Measurements from ENCODE around the gene SPEG.
A peak's percentile ranks its signal among the peaks of the same experiment; 100 is the strongest.

The SPEG gene

DNA sequence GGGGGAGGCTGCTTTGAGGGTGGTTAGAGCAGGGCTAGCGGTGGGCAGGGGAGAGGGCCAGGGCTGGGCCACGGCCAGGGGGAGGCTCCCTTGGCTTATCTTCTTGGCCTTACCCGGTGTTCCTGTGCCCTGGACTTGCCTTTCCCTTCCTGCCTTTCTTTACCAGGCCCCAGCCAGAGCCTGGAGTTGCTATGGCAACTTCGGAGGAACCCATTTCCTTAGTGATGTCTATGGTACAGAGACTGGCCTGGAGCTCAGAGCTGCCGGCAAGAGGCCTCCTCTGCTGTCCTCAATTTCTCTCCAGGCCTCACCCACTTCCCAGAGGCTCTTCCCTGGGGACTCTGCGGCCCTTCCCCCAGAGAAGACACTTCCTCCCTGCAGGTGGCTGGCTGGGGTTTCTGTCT, 11.5 kb downstream of the SPEG start:
- peak in 2 of 3 experiments; percentile 33 to 72 for DNase-seq

- no peak for DNase-seq
These were observed 12.0 kb downstream of the SPEG start for GRCh38 chr2:219446689-219447088.

- no peak for DNase-seq
These were observed 12.8 kb downstream of the SPEG start for GRCh38 chr2:219447242-219448098.

DNA sequence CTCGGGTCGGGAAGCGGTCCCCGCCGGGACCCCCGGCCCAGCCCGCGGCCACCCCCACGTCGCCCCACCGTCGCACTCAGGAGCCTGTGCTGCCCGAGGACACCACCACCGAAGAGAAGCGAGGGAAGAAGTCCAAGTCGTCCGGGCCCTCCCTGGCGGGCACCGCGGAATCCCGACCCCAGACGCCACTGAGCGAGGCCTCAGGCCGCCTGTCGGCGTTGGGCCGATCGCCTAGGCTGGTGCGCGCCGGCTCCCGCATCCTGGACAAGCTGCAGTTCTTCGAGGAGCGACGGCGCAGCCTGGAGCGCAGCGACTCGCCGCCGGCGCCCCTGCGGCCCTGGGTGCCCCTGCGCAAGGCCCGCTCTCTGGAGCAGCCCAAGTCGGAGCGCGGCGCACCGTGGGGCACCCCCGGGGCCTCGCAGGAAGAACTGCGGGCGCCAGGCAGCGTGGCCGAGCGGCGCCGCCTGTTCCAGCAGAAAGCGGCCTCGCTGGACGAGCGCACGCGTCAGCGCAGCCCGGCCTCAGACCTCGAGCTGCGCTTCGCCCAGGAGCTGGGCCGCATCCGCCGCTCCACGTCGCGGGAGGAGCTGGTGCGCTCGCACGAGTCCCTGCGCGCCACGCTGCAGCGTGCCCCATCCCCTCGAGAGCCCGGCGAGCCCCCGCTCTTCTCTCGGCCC, 13.6 kb downstream of the SPEG start:
- no peak for DNase-seq

- no peak for DNase-seq
These were observed 14.2 kb downstream of the SPEG start for GRCh38 chr2:219448776-219449341.

- DNase-seq: no peak
These were observed 15.0 kb downstream of the SPEG start for GRCh38 chr2:219449609-219450008.

DNA sequence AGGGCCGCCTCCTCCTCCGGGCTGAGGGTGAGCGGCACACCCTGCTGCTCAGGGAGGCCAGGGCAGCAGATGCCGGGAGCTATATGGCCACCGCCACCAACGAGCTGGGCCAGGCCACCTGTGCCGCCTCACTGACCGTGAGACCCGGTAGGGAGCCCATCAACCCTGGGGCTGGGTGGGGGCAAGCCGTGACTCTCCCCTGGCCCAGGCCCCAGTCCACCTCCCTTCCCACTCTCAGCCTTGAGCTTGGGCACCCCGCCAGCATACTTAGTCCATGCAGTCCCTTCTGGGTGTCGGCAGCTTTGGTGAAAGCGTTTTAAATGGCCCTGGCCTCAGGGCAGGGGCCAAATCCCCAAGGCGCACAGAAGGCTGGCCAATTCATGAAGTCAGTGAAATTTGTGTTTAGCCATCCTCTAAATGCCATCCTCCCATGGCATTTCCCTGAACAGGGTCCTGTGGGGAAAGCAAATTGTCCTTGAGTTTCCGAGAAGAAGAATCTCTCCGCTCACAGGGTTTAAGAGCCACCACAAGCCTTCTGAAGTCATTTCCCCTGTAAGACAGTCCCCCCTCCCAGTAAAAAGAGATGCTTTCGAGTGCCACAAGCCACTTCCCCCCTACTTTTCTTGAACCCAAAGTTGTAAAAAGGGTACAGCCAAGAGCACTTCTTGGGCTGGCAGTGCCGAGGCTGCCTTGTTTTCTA, 17.2 kb downstream of the SPEG start:
- DNase-seq: no peak

- DNase-seq: no peak
These were observed 18.0 kb downstream of the SPEG start for GRCh38 chr2:219452361-219453317.

DNA sequence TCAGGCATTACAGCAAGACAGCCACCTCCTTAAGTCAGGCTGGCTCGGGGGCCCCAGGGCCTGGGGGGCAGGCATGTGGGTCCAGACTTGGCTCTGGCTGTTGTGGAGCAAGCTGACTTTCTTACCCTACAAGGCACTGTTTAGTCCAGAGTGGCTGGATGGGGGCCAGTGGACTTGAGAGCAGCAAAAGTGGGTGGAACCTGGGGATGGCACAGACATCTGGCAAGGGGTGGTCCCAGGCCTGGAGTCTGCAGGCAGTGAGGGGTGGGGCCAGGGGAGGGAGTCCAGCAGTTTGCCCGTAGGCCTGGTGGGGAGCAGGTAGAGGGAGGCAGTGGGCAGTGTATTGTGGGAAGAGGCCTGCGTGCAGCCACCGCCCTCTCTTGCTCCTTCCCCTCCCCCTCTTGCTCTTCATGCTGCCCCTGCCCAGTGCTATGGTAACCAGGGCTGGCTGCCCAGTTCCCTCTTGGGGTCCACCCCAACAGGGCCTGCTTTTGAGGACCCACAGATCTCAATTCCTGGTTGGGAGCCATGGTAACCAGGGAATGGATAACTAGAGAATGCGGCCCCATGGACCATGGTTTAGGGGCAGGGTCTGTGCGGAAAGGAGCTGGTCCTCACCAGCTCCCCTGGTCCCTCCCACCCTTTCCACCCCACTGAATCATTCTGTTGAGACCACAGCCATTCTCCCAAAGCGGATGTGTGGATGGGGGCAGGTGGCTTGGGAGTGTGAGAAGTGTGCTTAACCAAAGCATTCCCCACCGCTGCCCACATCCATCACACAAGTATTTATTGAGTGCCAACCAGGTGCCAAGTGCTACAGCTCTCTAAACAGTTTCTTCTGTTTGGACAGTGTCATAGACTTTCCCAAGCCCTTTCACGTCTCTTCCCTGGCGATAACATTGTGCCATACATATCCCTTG, 19.3 kb downstream of the SPEG start:
- DNase-seq: peak in 1 of 3 experiments; percentile 34

GRCh38 chr2:219455581-219455980, 20.9 kb downstream of the SPEG start:
- DNase-seq: no peak

GRCh38 chr2:219457784-219458369, 23.2 kb downstream of the SPEG start:
- peak in 1 of 3 experiments; percentile 15 for DNase-seq

DNA sequence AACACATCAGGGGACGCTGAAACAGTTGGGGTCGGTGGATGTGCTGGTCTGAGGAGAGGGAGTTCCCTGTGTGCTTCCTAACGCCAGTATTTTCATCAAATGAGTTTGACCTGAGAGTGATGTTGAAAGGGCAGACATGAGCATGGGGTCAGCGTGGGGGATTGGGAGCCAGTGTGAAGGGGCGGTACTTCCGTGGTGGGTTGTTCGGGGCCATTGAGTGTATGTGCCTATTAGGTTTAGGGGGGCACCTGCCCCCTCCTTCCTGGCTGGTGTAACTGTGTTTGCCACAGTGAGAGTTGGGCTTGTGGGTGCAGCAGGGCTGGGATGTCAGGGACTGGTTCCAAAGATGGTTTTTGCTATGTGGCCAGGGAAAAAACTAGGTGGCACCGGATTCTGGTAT, 24.4 kb downstream of the SPEG start:
- no peak for DNase-seq

GRCh38 chr2:219459460-219460311, 25.0 kb downstream of the SPEG start:
- DNase-seq: peak in 2 of 3 experiments; percentile 35 to 59

GRCh38 chr2:219460424-219460926, 25.8 kb downstream of the SPEG start:
- peak in 2 of 3 experiments; percentile 55 to 76 for DNase-seq

DNA sequence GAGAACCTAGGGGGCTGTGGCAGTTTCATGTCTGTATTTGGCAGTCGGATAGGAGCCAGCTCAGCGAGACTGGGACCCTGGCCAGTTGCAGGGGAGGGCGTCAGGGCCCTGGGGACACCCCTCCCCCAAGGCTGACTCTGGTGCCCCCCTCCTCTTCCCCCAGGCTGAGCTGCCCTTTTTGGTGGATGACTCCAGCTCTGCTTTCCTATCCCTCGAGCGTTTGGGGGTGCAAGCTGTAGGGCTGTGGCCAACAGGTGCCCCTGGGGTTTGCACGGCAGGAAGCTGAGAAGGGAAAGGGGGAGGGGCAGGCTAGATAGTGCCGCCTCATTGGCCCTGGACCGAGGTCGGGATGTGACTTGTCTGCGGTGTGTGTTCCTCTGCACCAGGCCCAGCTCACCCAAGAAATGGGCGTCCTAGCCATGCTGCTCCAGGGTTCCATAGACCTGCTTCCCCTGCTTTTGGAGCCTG, 26.4 kb downstream of the SPEG start:
- no peak for DNase-seq

- no peak for DNase-seq
These were observed 27.0 kb downstream of the SPEG start for GRCh38 chr2:219461669-219462068.

DNA sequence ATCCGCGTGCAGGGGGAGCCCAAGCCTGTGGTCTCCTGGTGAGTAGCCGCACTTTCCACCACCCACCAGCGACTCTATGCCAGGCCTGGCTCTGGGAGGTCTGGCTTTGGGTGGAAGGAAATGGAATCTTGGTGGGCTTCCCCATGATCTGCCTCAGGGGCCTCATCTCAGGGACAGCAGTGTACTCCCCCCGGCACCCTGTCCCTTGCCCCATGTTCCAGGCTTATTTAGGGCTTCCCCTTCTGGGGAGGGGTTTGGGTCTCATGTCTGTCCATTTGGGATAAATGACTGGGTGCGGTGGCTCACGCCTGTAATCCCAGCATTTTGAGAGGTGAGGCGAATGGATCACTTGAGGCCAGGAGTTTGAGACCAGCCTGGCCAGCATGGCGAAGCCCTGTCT, 27.7 kb downstream of the SPEG start:
- DNase-seq: no peak

DNA sequence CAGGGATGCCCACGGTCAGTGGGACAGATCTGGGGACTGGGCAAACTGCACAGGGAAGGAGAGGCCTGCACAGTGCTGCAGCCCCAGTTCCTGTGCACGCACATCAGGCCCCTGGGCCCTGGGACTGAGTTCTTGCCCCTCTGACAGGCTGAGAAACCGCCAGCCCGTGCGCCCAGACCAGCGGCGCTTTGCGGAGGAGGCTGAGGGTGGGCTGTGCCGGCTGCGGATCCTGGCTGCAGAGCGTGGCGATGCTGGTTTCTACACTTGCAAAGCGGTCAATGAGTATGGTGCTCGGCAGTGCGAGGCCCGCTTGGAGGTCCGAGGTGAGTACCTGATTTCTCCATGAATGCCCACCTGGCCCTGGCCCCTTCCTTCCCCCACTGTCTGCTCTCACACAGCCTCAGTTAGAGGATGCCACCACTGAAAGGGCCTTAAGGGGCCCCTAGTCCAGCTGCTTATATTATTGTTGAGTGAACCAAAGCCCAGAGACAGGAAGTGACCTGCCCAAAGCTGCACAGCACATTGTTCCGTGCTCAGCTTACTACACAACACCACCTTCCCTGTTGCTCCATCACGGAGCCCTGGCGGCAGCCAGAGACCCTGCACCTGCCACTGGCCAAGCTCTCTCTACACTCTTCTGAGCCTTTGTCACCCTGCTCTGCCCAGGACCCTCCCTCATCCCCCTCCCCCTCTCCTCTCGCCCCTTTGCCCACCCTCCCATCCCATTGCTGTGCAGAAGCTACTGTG, 29.8 kb downstream of the SPEG start:
- no peak for DNase-seq
